Tongue (tissue), 2 donors: ENCODE results near the gene FBN2. TPM values are rescaled to one million over a fixed set of nuclear protein-coding genes. Genes with fewer than 3 reads are reported as not detected.
"Not testable (repeated sequence)": the region's sequence is repeated elsewhere in the genome, so short reads cannot be mapped to it uniquely, and the experiment has no call there.

Experiments
- DNase-seq: peaks from one replicate; pipeline ENCODE4 v3.0.0-alpha.2; 2015
- total RNA-seq: library from RNA; depleted of rRNA; stranded (reverse); fragments of >200 nt; gene quantifications from one replicate; pipeline ENCODE4 v1.2.3, GENCODE V29; 2014

The FBN2 gene
- total RNA-seq, 1 donor from 2014 or later = 215 TPM

DNA sequence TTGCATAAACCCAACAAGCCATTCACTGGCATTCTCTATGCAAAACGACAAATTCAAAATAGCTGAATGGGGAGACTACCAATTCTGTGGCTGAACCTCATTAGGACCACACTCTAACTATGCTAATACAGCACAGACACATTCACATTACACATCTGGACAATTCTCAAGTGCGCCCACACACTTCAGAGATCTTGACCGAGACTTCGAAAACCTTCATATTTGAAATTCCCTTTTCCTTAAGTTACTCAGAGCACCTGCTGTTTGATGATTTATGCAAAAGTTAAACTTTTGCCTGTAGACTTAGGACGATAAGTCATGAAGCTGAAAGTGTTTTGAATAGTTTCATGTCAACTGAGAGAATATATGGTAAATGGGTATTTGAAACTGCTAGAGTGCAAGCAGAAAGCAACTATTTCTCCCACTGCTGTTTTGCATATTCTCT lies 111.9 kb downstream of the FBN2 start:
- DNase-seq = no peak

GRCh38 chr5:128424646-128425045 lies 113.4 kb downstream of the FBN2 start:
- DNase-seq = no peak

- DNase-seq = no peak
Measured at GRCh38 chr5:128422612-128423011, 115.4 kb downstream of the FBN2 start.

- DNase-seq = no peak
Measured at GRCh38 chr5:128414469-128414868, 123.6 kb downstream of the FBN2 start.

DNA sequence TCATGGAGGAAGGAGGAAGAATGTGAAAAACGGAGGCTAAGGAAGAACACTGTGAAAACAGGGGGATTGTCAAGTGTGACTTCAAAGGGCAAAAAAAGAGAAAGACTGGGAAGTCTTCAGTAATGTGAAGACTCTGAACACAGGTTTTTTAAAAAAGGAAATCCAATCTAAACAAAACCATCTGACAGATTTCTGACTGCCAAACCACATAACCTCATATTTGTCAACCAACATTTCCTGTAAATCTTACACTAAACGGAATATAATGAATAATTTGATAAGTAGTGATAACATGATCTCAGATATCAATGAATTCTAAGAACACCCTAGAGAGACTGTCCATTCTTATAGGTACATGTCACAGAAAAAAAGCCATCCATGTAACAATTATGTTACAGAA lies 124.7 kb downstream of the FBN2 start:
- no peak for DNase-seq

DNA sequence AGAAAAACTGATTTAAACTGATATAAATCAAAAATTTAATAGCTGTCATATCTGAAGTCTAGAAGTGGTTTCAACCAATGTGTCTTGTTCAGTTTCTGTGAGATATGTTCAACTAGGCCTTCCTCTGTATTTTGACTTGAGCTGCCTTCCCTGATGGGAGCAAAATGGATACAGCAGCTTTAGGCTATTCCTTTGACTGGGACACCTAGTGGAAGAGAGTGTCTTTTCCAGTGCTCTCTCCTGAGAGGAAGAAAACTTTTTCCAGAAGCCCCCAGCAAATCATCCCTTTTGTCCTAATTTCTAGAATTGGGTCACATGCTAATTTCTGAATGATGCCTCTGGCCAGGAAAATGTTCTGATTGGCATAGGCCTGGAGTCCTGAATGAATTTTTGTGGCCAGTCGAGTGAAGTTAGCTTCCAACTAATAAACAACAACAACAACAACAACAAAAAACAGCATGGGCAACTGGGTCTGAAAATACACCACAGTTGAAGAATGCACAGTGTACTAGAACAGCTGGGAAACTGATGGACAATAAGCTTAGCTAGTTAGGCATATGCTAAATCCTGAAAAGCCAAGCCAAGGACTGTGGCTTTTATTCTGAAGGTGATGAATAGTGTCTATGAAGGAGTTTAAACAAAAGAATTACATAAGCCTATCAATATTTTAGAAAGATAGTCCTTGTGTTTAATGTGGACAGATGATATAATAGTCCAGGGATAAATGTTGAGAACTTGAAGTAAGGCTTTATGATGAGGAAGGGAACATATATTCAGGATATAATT lies 125.7 kb downstream of the FBN2 start:
- DNase-seq = no peak

DNA sequence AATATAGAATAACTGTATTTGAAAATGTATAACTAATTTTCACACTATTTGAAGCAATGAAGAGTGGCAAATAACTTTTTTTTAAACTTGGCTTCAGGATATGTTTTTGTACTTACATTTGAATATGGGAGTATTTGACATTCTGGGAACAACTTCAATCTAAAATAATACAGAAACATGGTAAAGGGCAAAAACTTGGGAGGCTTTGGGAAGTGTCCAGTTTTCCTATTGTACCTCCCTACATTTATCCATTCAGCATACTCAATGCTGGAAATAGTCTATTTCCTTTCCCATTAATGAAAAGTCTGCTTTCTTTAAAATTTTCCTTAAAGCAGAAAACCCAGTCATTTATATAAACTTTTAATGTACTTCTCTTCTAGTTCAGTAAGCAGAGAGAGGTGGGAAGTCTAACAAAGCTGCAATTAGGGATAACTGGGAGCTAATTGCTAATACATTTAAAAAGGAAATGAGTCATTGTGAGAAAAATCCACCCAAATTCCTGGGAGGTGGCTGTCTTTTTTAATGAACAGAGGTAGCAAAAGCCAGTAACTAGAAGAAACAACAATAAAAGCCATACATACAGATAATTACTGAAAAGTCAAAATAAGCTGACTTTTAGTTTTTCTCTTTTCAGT lies 128.8 kb downstream of the FBN2 start:
- peak; percentile 38 for DNase-seq

GRCh38 chr5:128408622-128409021 lies 129.4 kb downstream of the FBN2 start:
- DNase-seq = peak; percentile 21

DNA sequence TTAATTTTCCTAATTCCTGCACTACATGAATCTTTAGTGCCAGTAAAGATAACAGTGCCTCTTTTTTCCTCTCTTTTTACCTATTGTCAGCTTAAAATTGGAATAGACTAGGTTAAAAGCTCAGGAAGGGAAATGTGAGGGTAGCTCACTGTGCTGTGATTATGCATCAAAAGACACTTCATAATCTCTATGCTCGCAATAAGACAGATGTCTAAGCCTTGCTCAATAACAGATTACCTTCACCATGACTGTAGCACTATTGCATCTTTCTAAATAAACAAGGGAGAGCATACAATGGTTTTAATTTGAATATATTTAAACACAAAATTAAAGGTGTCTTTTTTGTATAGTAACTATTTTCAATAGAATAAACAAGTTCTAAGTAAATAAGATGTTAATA lies 130.1 kb downstream of the FBN2 start:
- DNase-seq = no peak

DNA sequence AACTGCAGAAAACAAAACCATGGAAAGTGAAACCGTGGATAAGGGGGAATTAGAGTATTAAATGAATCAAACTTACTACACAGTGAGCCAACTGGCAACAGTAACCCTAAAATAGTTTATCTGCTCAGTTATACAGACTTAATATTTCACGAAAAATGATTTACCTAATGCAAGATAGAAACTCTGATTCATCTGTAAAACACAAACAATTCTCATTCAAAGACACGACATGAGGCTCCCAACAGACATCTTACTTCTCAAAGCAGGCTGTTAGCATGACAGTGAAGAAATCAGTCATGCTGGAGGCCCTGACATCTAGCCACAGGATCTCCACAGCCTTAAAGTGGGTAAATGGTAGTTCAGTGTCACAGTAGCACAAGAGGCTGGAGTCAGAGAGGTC lies 131.2 kb downstream of the FBN2 start:
- DNase-seq = no peak

DNA sequence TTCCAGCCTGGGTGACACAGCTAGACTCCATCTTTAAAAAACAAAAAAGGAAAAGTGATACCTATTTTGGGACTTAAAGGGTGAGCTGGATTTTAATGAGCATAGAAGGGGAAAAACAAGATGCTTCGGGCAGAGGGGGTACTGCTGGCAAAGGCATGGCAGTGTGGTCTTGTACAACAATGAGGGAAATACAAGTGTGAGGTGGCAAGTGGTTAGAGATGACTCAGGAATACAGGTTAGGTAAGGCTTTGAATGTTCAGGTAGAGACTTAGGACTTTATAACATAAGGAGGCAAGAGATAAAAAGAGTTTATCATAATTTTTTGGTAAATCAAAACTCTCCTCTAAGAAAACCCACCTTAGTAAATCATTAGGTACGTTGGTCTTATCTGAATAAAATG lies 132.9 kb downstream of the FBN2 start:
- DNase-seq = no peak

DNA sequence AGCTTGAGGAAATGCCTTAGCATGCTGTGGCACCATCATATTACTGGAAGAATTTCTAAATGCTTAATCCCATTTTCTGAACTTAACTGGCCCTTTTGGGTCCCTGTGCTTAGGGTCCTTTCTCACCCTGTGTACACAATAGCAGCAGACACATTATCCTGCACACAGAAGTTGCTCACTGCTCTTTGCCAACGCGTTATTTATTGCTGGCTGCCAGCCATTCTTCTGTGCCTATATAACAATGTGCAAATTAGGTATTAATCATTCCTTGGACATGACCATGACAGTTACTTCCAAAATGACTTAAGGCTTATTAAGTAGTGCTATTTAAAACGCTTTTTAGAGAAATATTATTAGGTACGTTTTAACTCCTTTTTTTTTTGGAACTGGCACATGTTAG lies 134.7 kb downstream of the FBN2 start:
- no peak for DNase-seq

DNA sequence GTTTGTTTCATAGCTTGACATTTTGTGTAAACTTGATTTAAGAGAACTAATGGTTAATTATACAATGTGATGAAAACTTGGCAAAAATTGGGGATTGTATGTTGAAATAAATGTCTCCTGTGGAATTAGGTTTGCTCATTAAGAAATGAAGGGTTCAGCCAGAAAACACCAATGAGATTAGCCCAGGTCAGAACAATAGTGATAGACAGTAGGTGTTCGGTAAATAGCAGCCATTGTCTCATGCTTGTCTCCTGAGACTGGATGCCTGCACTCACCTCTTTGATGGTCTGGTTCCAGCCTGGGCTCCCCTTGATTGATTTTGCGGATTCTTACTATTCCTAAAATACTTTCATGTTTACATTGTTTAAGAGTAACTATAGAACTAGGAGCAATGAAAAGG lies 135.5 kb downstream of the FBN2 start:
- DNase-seq = no peak

GRCh38 chr5:128400766-128401165 lies 137.3 kb downstream of the FBN2 start:
- not testable (repeated sequence) for DNase-seq

GRCh38 chr5:128399111-128399510 lies 138.9 kb downstream of the FBN2 start:
- no peak for DNase-seq

DNA sequence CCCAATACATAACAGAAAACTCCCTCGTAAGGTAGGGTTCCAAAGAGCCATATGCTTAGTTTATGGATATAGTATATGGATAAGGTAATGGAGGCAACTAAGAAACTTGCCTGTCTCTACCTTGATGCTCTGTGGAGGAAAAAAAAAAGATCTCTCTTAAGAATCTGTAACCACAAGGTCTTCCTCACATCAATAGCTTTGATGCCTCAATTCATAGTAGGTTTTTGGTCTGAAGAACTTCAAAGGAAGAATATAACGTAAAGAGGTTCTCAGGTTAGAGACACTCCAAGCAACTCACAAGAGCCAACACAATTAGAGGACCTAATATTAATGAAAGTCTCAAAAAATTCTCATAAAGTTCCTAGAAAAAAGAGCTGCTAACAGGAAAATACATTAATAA lies 140.2 kb downstream of the FBN2 start:
- DNase-seq = no peak

DNA sequence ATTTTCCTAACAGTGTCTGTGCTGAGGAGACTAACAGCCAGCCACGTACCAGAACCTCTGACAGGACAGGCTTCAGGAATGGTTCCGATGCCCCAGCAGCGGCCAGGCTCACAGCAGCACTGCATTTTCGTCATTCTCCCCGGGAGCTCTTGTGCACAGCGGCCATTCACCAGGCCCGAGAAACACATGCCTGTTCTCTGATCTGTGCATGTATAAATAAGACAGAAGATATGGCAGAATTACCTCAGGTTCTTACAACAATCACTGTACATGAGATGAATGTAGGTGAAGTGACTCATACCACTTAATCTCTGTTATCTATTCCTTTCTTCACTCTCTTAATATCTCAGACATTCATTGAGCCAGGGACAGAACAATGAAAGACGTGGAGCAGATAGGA lies 143.0 kb downstream of the FBN2 start:
- DNase-seq = no peak

DNA sequence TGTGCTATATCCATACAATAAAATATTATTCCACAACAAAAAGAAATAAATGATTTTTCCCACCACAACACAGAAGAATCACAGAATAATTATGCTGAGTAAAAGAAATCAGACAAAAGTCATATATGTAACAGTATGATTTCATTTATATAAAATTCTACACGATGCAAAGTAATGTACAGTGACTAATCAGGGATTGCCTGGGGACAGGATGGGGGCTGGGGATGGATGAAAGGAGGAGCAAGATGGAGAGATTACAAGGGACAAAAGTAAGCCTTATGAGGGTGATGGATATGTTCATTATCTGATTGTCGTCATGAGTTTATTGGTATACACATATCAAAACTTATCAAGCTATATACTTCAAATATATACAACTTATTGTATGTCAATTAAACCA lies 154.0 kb downstream of the FBN2 start:
- DNase-seq = no peak

GRCh38 chr5:128380337-128380736 lies 157.7 kb downstream of the FBN2 start:
- peak; percentile 40 for DNase-seq

DNA sequence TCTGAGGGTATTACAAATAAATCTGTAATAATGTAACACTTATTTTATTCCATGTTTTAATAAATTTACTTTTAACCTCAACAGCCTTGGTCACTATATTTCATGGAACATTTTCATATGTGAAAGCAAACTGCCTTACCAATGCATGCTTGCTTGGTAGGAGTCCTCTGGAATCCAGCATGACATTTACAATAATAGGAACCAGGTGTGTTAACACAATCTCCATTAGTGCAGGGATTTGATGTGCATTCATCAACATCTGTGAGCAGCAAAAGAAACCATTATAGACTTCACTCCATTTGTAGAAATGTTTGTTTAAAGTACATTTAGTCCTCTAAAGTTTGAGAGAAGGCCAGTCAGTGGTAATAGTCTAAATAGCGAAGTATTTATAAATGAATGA lies 159.4 kb downstream of the FBN2 start:
- DNase-seq = peak; percentile 50

DNA sequence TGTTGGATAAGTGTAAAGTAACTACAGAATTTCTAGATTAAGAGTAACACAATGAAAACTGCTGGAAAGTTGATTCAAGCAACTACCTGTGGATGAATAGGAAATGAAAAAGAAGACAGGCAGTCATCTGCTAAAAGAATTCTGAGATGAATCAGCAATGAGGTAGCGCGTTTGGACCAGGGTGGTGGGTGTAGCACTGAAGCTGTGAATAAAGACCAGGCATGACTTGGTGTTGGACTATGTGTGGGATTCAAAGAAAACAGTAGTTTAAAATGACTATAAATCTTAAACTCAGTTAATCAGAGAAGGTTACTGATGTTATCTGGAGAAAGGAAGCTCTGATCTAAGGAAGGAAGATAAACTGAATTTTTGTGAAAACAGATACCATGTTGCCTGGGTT lies 159.8 kb downstream of the FBN2 start:
- DNase-seq = no peak

DNA sequence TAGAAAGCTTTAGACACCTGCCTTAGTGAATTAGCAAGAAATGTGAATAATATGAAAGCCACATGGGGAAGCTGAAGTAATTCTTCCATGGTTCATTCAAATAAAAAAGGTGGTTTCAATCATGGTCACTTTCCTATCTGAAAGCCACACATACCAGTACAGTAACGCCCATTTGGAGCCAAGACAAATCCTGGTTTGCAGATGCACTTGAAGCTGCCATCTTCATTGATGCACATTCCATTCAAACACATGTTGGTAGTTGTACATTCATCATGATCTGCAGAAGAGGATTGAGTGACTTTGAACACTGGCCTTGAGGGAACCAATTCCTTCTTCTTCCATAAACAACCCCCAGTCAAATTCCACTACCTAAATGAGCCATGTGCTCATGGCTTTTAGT lies 161.5 kb downstream of the FBN2 start:
- DNase-seq = no peak

- DNase-seq = no peak
Measured at GRCh38 chr5:128366147-128366546, 171.9 kb downstream of the FBN2 start.

DNA sequence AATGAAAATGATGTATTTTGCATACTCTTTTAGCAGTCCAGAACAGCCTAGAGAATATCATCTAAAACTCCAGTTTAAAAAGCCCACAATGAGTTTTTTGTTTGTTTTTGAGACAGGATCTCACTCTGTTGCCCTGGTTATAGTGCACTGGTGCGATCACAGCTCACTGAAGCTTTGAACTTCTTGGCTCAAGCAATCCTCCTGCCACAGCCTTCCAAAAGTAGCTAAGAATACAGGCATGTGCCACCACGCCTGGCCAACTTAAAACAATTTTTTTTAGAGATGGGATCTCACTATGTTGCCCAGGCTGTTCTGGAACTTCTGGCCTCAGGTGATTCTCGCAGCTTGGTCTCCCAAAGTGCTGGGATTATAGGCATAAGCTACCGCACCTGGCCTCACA lies 175.7 kb downstream of the FBN2 start:
- DNase-seq = no peak
